GM12878 (cell line): ENCODE results near the gene FAM228B. TPM values are rescaled to one million over a fixed set of nuclear protein-coding genes. Genes with fewer than 3 reads are reported as not detected.

Experiments used
- ATAC-seq: fragments of 200-7000 bp; cut with Tn5 transposase; 3 replicates; pipeline ENCODE4 v1.9.1; 2020; ENCODE audit warnings: mild to moderate bottlenecking, moderate library complexity
- BruUV-seq: library from RNA; stranded (reverse); fragments of 400-500 nt; replicated peaks from 2 replicates; lab custom pipeline; 2021; lab: Mats Ljungman, UMichigan
- CTCF ChIA-PET: fragments of 300-600 bp; sonication (Branson Sonifier 250); formaldehyde crosslinking; extraction: SDS; loops from one replicate; lab custom pipeline; 2021; ENCODE audit warnings: inconsistent platforms; lab: Yijun Ruan, JAX
- POLR2A ChIA-PET: fragments of 350-600 bp; formaldehyde crosslinking; extraction: SDS; loops from one replicate; lab custom pipeline; 2021; ENCODE audit warnings: inconsistent platforms; lab: Charles Lee
- RAD21 ChIA-PET: fragments of 300-600 bp; sonication (Branson Sonifier 250); formaldehyde crosslinking; loops from one replicate; lab custom pipeline; 2023; ENCODE audit warnings: antibody characterized with exemption; ENCODE audit not compliant: unreplicated experiment; lab: Charles Lee
- SMC1A ChIA-PET: fragments of 300-600 bp; sonication (Branson Sonifier 250); formaldehyde crosslinking; loops from one replicate; lab custom pipeline; 2023; ENCODE audit not compliant: unreplicated experiment, uncharacterized antibody; lab: Charles Lee
- DNase-seq: peaks from one replicate; pipeline ENCODE4 v3.0.0-alpha.2; 2011; ENCODE audit warnings: low read depth, low spot score
- FAIRE-seq: peaks from 3 replicates; lab custom pipeline; 2011; peaks lifted over from hg19 to GRCh38; lab: Jason Lieb, UNC
- H2AFZ ChIP-seq: 2 replicates; pipeline ENCODE4 v1.6.0; 2011; ENCODE audit warnings: low read depth, low read length, control low read depth; ENCODE audit not compliant: control insufficient read depth
- H3K27ac ChIP-seq: 2 replicates; pipeline ENCODE4 v1.5.1; 2011; ENCODE audit warnings: control low read depth; ENCODE audit not compliant: control insufficient read depth, insufficient read depth
- H3K27me3 ChIP-seq, 2 experiments: replicated peaks in 1 of 2; 2 replicates each; pipeline versions ENCODE4 v1.6.0 to v1.6.1; 2011; ENCODE audit warnings: low read length in 1 of 2; ENCODE audit not compliant: control insufficient read depth in 2 of 2, insufficient read depth in 2 of 2
- H3K36me3 ChIP-seq, 2 experiments: 2 replicates each; pipeline ENCODE4 v1.5.1; 2011; ENCODE audit warnings: low read length in 1 of 2; ENCODE audit not compliant: control insufficient read depth in 2 of 2, insufficient read depth in 2 of 2
- H3K4me1 ChIP-seq: 2 replicates; pipeline ENCODE4 v1.6.1; 2011; ENCODE audit warnings: mild to moderate bottlenecking, low read length, moderate library complexity, mixed read lengths; ENCODE audit not compliant: control insufficient read depth, insufficient read depth
- H3K4me2 ChIP-seq: 2 replicates; pipeline ENCODE4 v1.6.0; 2011; ENCODE audit warnings: control low read depth; ENCODE audit not compliant: control insufficient read depth, insufficient read depth
- H3K4me3 ChIP-seq: fragments of 200-600 bp; sonication (generic); 2 replicates; pipeline ENCODE4 v1.5.1; 2016
- H3K79me2 ChIP-seq: 2 replicates; pipeline ENCODE4 v1.6.0; 2011; ENCODE audit warnings: low read length; ENCODE audit not compliant: control insufficient read depth, insufficient read depth
- H3K9ac ChIP-seq: 2 replicates; pipeline ENCODE4 v1.8.0; 2011; ENCODE audit warnings: low read length, control low read depth, mixed read lengths; ENCODE audit not compliant: control insufficient read depth, insufficient read depth
- H3K9me3 ChIP-seq: replicated peaks from 3 replicates; pipeline ENCODE4 v1.5.1; 2011; ENCODE audit warnings: mild to moderate bottlenecking, low read length; ENCODE audit not compliant: control insufficient read depth, insufficient read depth
- H4K20me1 ChIP-seq: 2 replicates; pipeline ENCODE4 v1.6.0; 2011; ENCODE audit not compliant: control insufficient read depth, insufficient read depth
- BMI1 ChIP-seq: fragments of 450-650 bp; IDR thresholded peaks from 2 replicates; pipeline ENCODE4 v1.6.1; 2016; ENCODE audit warnings: mild to moderate bottlenecking, moderate library complexity, borderline replicate concordance
- CBX3 ChIP-seq: fragments of 200-600 bp; sonication (generic); IDR thresholded peaks from 2 replicates; pipeline ENCODE4 v1.6.1; 2016; ENCODE audit warnings: low read depth, borderline replicate concordance
- CTCF ChIP-seq, 3 experiments: IDR thresholded peaks in 2 of 3; conservative IDR thresholded peaks in 1 of 3; 2 replicates each; pipeline ENCODE4 v1.5.1; 2011; ENCODE audit warnings: low read depth in 3 of 3, low read length in 3 of 3, mild to moderate bottlenecking in 3 of 3, control low read depth in 2 of 3, moderate library complexity in 2 of 3, inconsistent platforms in 1 of 3, mixed read lengths in 1 of 3; ENCODE audit not compliant: control insufficient read depth in 2 of 3, insufficient read depth in 1 of 3; ENCODE audit errors: extremely low read depth in 1 of 3
- GABPA ChIP-seq: IDR thresholded peaks from 2 replicates; pipeline ENCODE4 v1.6.1; 2014; ENCODE audit warnings: antibody characterized with exemption, low read depth, mild to moderate bottlenecking, inconsistent platforms
- IKZF1 ChIP-seq: fragments of 450-650 bp; conservative IDR thresholded peaks from 2 replicates; pipeline ENCODE4 v1.6.1; 2017; ENCODE audit warnings: antibody characterized with exemption, mild to moderate bottlenecking
- IKZF2 ChIP-seq, 2 experiments: fragments of 450-650 bp; IDR thresholded peaks; 2 replicates each; pipeline ENCODE4 v1.6.1; 2017; ENCODE audit warnings: mild to moderate bottlenecking in 2 of 2, moderate library complexity in 2 of 2
- NFYA ChIP-seq: IDR thresholded peaks from 2 replicates; pipeline ENCODE4 v1.6.1; 2011; ENCODE audit warnings: low read depth, mild to moderate bottlenecking, low read length, improper control_type of control experiment, borderline replicate concordance
- PBX3 ChIP-seq: IDR thresholded peaks from 2 replicates; pipeline ENCODE4 v1.6.1; 2011; ENCODE audit warnings: mild to moderate bottlenecking, low read depth, low read length, moderate library complexity; ENCODE audit not compliant: insufficient replicate concordance
- STAT3 ChIP-seq: IDR thresholded peaks from 2 replicates; pipeline ENCODE4 v1.6.1; 2011; ENCODE audit warnings: low read depth, low read length, improper control_type of control experiment
- ZBTB33 ChIP-seq: fragments of 450-650 bp; IDR thresholded peaks from 2 replicates; pipeline ENCODE4 v1.6.1; 2017; ENCODE audit warnings: mild to moderate bottlenecking
- WGBS: methylation state at CpG from one replicate; pipeline ENCODE4 v1.1.6; 2016; ENCODE audit warnings: low lambda C conversion rate; ENCODE audit not compliant: insufficient replicate concordance, insufficient coverage; ENCODE audit errors: missing lambda C conversion rate; 5-methylcytosine and 5-hydroxymethylcytosine counted together
- in situ Hi-C: fragments of 300-500 bp; cut with MboI; formaldehyde crosslinking; loops from 9 replicates; pipeline ENCODE4 v1.14.3; 2018; ENCODE audit warnings: mixed read lengths
- intact Hi-C: fragments of 100-400 bp; cut with micrococcal nuclease; formaldehyde crosslinking; loops from one replicate; pipeline ENCODE4 v1.14.2; 2022; ENCODE audit not compliant: unreplicated experiment
- polyA plus RNA-seq, 11 experiments: library from polyadenylated mRNA; depleted of rRNA in 4 of 11; unstranded in 6 of 11; stranded (reverse) in 5 of 11; fragments of >200 nt; fragmentation: Nextera tagmentation in 4 of 11; fragmentation: Illumina TruSeq in 1 of 11; extraction: Ambion mirVana in 4 of 11; extraction: Trizol in 1 of 11; gene quantifications; 1 replicate in 1 of 11; 2 replicates in 10 of 11; pipeline versions ENCODE4 v1.2.1 to v1.2.3, GENCODE V29; 2011 to 2016; ENCODE audit warnings: inconsistent platforms in 2 of 11, missing spikeins in 2 of 11, low read depth in 1 of 11
- total RNA-seq, 4 experiments: library from RNA; depleted of rRNA in 3 of 4; stranded (reverse); fragments of >200 nt in 3 of 4; fragmentation: Illumina TruSeq in 1 of 4; extraction: Trizol in 1 of 4; gene quantifications; 2 replicates each; pipeline versions ENCODE4 v1.2.1 to v1.2.3, GENCODE V29; 2013 to 2021

FAM228B gene
- total and polyA plus RNA-seq, 10 of the 15 experiments (the other 5 are each of a cell fraction or from before 2014, with no cell fraction given): 3.9 to 11.0 (median 7.5) TPM

- Histone ChIP-seq H3K4me3 (no peak overlapping the region), H3K9ac (no peak overlapping the region), H3K27me3 (no peaks in the 10 kb centered on the region), H3K4me1 (no peaks in the 10 kb centered on the region)
- ChIA-PET POLR2A (interaction anchor here (1.6 kb wide), 1 partner anchor 11 kb away, joined by 4 read pairs; no protein-coding TSS in a partner anchor), SMC1A (interaction anchor here (0.6 to 1.9 kb wide), 7 partner anchors 11 to 352 kb away, joined by 3 to 6 read pairs (median 3); no protein-coding TSS in a partner anchor)
- FAIRE-seq: no peak
- no peak for TF ChIP-seq BMI1
- TF ChIP-seq CBX3: no peak
- no peak for TF ChIP-seq IKZF1
- TF ChIP-seq, all 136 proteins: peak for 0
- Histone ChIP-seq H3K4me2 (no peak overlapping the region), H4K20me1 (no peaks in the 10 kb centered on the region), H2AFZ (no peak overlapping the region), H3K9me3 (no peaks in the 10 kb centered on the region), H3K36me3 (no peaks in the 10 kb centered on the region), H3K79me2 (no peaks in the 10 kb centered on the region), H3K27ac (no peak overlapping the region)
- in situ Hi-C loops: no loop called here
- no TSS peak for BruUV-seq
- intact Hi-C loops: no loop called here
- ATAC-seq (no peak), DNase-seq (no peak)
- 52% methylated on average over 1 of the region's 1 CpG for WGBS
- ChIA-PET RAD21 (interaction anchor here (1.1 to 1.3 kb wide), 2 partner anchors 52 to 92 kb away, joined by 3 to 4 read pairs; partner anchors contain the start of gene TP53I3), CTCF (interaction anchor here (0.9 to 2.5 kb wide), 4 partner anchors 11 to 92 kb away, joined by 3 to 12 read pairs (median 4); partner anchors contain the start of gene TP53I3)
Observed at GRCh38 chr2:24176326-24176725, 53.1 kb downstream of the FAM228B start.

- SMC1A ChIA-PET: interaction anchor here (1.0 to 1.9 kb wide), 4 partner anchors 11 to 254 kb away, joined by 3 to 7 read pairs (median 4); no protein-coding TSS in a partner anchor
- intact Hi-C loops: no loop called here
- H4K20me1 ChIP-seq: no peaks in the 10 kb centered on the region
- no peak overlapping the region for H3K4me3 ChIP-seq
- DNase-seq (no peak), FAIRE-seq (no peak), ATAC-seq (peak; percentile 61)
- no peaks in the 10 kb centered on the region for H3K9me3 ChIP-seq
- no peaks in the 10 kb centered on the region for H3K79me2 ChIP-seq
- no peak overlapping the region for H3K9ac ChIP-seq
- no TSS peak for BruUV-seq
- H3K27me3 ChIP-seq: no peaks in the 10 kb centered on the region
- RAD21 ChIA-PET: interaction anchor here (1.1 kb wide), 1 partner anchor 150 kb away, joined by 3 read pairs; no protein-coding TSS in a partner anchor
- no peak overlapping the region for H3K27ac ChIP-seq
- H2AFZ ChIP-seq: no peak overlapping the region
- no peaks in the 10 kb centered on the region for H3K36me3 ChIP-seq
- no peaks in the 10 kb centered on the region for H3K4me1 ChIP-seq
- no peak overlapping the region for H3K4me2 ChIP-seq
- in situ Hi-C loops: no loop called here
- CTCF ChIA-PET: interaction anchor here (1.4 to 2.1 kb wide), 2 partner anchors 16 to 356 kb away, joined by 3 to 10 read pairs; no protein-coding TSS in a partner anchor
- POLR2A ChIA-PET: no interaction called here
- TF ChIP-seq STAT3: no peak
- no peak for TF ChIP-seq GABPA
- TF ChIP-seq NFYA: no peak
- TF ChIP-seq PBX3: no peak
- no peak for TF ChIP-seq ZBTB33
- no peak for TF ChIP-seq CTCF (IDR thresholded peaks at IDR 0.05 in 2 of 3, conservative IDR thresholded peaks at IDR 0.05 in 1 of 3; ENCODE audit: control insufficient read depth in 2 of 3, extremely low read depth in 1 of 3, insufficient read depth in 1 of 3, low read depth in 3 of 3, low read length in 3 of 3)
- TF ChIP-seq IKZF2 (IDR thresholded peaks at IDR 0.05): no peak
Observed at GRCh38 chr2:24179683-24180082, 56.4 kb downstream of the FAM228B start.
